ENCODE measurements around the gene TMEM38B.

GRCh38 chr9:105647595-105648349 lies 46.6 kb upstream of the TMEM38B start:
- TF ChIP-seq CTCF (conservative IDR thresholded peaks at IDR 0.05) (no peak), EZH2 (IDR thresholded peaks at IDR 0.05; ENCODE audit: low read depth) (no peak)

All from PC-9 (cell line).